ENCODE measurements around the gene CCM2.

The CCM2 gene

GRCh38 chr7:44969049-44969700 is 30.8 kb upstream of the CCM2 start:
- no peak for DNase-seq (ENCODE audit: low read depth in 2 of 2)

DNA sequence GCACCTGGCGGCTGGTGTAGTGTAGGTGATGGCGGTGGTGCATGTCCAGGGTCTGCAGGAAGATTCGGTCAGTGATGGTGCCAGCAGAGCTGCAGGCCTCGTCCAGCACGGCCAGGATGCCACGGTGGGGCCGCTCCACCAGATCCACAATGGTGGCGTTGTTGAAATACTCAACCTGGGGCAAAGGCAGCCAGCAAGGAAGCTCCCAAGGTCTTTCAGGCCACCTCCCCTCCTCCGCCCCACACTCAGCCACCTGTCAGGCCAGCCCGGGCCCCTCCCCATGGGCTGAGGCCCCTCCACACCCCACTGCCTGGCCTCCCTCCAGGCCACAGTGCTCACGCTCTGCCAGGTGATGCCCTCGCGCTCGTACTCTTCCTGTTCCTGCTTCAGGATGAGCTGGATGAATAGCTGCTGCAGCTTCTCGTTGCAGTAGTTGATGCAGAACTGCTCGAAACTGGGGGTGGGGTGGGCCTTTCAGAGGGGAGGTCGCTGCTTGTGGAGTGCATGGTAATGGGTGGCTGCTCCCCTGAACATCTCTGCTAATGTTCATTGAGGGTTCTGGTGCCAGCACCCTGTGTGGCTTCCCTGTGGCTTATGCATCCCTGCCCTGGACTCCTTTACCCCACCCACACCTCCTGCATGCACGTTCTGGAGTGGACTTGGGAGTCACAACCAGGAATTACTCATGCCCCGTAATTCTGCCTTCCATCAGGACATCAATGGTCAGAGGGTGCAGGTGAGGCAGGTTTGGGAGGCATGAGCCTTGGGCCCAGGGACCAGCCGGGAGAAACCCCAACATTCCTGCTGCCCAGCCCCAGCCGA is 30.1 kb upstream of the CCM2 start:
- no peak for DNase-seq (ENCODE audit: low read depth in 2 of 2)

GRCh38 chr7:44970523-44971051 is 29.4 kb upstream of the CCM2 start:
- no peak for DNase-seq (ENCODE audit: low read depth in 2 of 2)

GRCh38 chr7:44971188-44971901 is 28.7 kb upstream of the CCM2 start:
- DNase-seq (ENCODE audit: low read depth in 2 of 2) = no peak

DNA sequence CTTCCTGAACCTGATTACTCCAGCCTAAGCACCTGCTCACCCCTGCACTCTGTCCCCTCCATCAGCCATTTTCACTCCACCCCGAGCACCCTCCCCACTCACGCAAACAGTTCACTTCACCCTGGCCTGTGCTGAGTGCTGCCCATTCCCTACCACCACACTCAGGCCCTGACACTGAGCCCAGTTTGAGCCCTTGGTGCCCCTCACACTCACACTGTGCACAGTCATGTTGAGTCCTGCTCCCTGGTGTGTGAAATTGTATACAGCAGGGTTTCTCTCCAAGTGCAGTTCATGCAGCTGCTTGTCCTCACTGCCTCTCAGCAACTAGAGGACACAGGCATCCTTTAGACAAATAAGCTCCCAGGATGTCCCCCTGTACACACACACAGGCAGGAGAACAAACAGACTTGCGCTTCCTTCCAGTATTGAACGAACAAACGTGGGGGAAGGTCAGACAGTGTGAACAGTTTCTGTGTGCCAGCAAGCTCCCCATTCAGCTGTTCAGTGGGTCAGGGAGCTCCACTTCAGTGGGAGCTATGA is 28.0 kb upstream of the CCM2 start:
- DNase-seq (ENCODE audit: low read depth in 2 of 2) = no peak

- no peak for DNase-seq (ENCODE audit: low read depth in 2 of 2)
Measured at GRCh38 chr7:44972562-44972961, 27.4 kb upstream of the CCM2 start.

GRCh38 chr7:44973610-44974401 is 26.2 kb upstream of the CCM2 start:
- DNase-seq (ENCODE audit: low read depth in 2 of 2) = peak in 1 of 2 donors; percentile 52

- no peak for DNase-seq (ENCODE audit: low read depth in 2 of 2)
Measured at GRCh38 chr7:44974549-44974948, 25.5 kb upstream of the CCM2 start.

DNA sequence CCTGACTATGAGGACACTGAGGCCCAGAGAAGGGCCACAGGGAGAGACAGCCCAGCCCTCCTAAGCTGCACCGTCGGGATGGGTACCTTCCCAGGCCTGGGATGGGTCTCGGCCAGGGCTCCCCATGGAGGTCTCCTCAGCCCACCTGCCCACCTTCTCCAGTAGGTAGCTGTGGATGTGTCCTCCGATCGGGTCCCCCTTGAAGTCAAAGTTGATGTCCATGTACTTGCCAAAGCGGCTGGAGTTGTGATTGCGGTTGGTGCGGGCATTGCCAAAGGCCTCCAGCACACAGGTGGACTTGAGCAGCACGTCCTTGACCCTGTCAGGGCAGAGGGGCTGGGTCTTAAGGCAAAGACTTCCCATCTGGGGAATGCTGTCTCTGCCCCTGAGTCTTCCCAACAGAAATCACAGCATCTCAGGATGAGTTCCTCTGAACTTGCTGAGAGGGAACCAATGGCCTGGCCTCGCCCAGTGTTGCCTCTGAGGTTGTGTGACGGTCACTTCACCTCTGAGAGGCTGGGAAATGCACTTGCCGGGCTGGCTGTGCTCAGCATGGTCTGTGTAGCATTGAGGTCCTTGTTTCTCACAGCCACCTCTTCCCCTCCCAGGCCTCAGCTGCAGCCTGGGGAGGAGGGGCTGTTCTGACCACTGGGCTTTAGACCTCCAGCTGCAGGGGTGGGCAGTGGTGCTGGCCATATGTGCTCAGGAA is 24.5 kb upstream of the CCM2 start:
- DNase-seq (ENCODE audit: low read depth in 2 of 2) = no peak

DNA sequence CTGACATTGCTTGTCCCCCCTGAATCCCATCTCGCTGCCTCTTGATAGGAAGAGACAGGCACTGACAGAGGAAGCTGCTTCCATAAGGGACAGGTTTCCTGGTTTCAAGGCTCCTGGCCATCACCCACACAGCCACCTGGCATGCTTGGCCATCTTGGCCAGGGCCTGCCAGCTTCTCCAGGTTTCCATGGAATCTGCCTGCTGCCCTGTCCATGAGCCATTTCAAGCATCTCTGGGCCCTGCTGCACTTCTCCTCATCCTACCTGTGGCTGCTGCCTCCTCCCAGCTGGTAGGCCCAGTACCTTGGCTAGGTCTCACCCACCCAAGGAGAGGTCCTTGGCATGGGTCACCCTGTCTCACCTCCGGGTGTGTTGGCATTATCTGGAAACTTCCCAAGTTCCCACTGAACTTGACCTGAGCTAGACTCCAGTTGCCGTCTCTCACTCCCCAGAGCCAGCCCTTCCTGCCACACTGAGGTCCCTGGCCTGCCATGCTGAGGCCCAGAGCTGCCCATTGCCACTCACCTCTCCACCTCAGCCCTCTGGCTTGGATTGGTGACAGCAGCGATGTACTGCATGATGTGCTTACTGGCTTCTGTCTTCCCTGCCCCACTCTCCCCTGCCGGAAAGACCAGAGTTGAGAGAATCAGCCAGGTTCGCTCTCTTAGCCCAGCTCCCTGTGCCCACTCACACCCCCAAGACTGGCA is 23.8 kb upstream of the CCM2 start:
- DNase-seq (ENCODE audit: low read depth in 2 of 2) = no peak

DNA sequence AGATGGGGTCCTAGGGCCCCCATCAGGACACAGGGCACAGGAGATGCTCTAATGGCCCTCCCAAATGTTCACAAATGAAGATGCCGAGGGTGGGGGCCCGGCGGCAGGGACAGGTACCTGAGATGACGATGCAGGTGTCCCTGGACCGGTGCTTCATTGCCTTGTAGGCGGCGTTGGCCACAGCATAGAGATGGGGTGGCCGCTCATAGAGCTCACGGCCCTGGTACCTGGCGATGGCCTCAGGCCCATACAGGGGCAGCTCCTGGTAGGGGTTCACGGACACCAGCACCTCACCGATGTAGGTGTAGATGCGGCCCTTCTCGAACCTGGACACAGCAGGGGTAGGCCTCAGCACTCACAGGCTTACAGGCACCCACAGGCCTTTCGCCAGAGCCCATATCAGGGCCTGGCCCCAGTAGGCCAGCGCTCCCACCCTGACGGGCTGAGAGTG is 23.2 kb upstream of the CCM2 start:
- DNase-seq (ENCODE audit: low read depth in 2 of 2) = no peak

GRCh38 chr7:44977304-44977958 is 22.6 kb upstream of the CCM2 start:
- DNase-seq (ENCODE audit: low read depth in 2 of 2) = peak; percentile 67 to 77

- DNase-seq (ENCODE audit: low read depth in 2 of 2) = no peak
Measured at GRCh38 chr7:44977959-44978335, 22.1 kb upstream of the CCM2 start.

DNA sequence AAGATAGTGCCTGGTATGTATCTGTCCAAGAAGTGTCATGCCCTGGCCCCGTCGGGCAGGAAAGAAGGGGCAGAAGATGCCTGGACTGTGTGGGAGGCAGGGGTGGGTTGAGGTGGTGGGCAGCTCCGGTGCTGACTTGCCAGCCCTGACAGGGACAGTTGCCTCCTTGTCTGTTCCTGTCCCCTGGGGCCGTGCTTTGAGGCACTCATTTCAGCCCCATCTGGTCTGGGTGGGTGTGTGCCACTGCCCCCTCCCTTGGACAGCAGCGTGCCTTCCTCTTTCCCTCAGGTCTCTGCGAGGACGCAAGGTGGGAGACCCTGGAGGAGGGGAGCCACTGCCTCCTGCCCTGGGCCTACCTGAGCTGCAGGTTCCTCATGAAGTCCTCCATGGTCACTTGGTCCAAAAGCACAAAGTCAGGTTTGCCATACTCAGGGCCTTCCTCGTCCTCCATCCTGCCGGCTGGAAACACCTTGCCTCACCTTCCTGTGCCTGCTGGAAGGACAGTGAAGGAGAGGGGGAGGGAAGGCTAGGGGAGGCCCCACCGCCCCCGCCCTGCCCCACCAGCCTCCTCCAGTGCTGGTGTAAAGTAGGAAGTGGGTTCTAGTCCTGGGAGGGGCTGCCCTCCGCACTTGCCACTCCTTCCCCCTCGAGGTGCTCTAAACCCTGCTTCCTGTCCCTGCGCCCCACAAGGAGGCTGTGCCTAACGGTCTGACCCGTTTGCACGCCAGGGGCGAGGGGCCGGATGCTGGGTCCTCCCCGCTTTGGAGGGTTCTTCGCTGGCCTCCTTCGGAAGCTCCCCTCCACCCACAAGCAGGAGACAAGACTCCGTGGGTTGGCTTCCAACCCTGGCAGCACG is 21.3 kb upstream of the CCM2 start, which contains the start of gene MYO1G:
Gene MYO1G (minus strand): TSS at position 505 of the 856 bp plus-strand sequence. CDS start 54 bp downstream, at position 451.
- peak; percentile 74 to 84 for DNase-seq (ENCODE audit: low read depth in 2 of 2)

DNA sequence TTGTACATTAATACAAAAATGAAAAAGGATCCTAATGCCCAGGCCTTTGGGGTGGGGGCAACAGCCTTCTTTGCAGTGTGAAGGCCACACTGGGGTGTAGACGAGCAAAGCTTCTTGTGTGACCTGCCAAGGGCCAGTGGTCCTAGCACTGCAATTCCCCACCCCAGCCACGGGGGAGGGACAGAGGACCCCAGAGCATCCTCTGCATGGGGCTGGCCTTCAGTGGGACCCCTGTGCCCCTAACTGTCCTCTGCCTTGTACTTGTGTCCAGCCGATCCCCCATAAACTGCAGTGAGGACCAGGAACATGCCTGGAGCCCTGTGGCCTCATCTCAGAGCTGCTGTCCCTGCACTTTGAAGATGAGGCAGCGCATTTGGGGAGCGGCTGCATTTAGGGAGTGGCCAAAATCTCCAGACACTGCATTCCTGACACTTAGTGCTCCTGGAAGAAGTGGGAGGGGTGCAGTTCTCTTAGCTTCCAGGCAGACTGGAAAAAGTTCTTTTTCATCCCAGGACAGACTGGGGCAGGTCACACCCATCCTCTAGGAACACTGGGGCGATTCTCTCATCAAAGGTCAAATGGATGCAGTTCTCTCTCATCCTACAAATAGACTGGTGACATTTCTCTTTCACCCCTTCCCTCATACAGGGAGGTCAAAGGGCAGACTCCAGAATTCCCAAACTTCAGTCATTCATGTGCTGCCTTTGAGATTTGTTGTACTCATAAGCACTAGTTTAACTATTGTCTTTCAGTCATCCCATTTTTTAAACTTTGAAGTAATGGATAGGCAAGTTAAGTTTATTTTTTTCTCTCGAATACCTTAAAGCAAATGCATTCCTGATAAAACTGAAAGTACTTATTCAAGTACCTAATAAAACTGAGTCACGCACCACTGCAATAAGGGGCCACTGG is 20.3 kb upstream of the CCM2 start:
- DNase-seq (ENCODE audit: low read depth in 2 of 2) = no peak

DNA sequence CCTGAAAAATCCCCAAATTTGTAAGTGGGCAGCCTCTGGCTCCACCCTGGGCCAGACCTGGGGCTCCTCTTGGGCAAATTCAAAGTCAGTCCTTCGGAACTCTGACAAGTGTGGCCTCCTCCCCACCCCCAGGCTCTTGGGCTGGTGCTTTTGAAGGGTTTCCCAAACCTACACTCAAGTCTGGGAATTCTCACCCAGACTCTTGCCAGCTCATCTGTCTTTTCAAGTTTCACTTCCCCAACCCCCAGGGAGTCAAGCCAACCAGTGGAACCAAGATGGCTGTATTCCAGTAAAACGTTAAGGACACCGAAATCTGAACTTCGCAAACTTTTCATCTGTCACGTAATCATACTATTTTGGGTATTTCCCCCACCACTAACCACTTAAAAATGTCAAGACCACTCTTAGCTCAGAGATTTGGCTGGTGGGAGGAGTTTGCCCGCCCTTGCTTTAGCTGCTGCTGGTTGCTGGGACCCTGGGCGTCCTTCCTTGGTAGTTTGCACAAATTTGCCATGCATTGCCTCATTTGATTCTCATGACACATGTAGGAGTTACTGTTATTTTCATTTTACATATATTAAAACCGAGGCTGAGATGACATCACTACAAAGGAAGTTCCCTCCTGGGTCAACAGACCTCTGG is 19.5 kb upstream of the CCM2 start:
- peak; percentile 68 to 85 for DNase-seq (ENCODE audit: low read depth in 2 of 2)
